Mesendoderm (in vitro differentiated cells): ENCODE measurements around the gene PIK3IP1. TPM values are rescaled to one million over a fixed set of nuclear protein-coding genes. Genes with fewer than 3 reads are reported as not detected.

Source experiments
- DNase-seq: peaks from one replicate; pipeline ENCODE4 v3.0.0; 2013
- H2AK5ac ChIP-seq: 2 replicates; pipeline ENCODE4 v1.6.1; 2013; ENCODE audit warnings: low read length, inconsistent platforms
- H2BK120ac ChIP-seq: 2 replicates; pipeline ENCODE4 v1.6.1; 2013; ENCODE audit warnings: low read depth, mild to moderate bottlenecking, low read length, moderate library complexity, mixed read lengths
- H2BK15ac ChIP-seq: replicated peaks from 2 replicates; pipeline ENCODE4 v1.6.1; 2013; ENCODE audit warnings: low read depth, mild to moderate bottlenecking, moderate library complexity
- H2BK5ac ChIP-seq: 2 replicates; pipeline ENCODE4 v1.6.1; 2013; ENCODE audit warnings: low read length, inconsistent platforms
- H3K18ac ChIP-seq: 2 replicates; pipeline ENCODE4 v1.6.1; 2013; ENCODE audit warnings: mild to moderate bottlenecking, low read length, mixed read lengths
- H3K23ac ChIP-seq: one replicate; pipeline ENCODE4 v1.6.1; 2013; ENCODE audit warnings: low read length
- H3K27ac ChIP-seq: 2 replicates; pipeline ENCODE4 v1.5.1; 2013; ENCODE audit warnings: low read depth, mild to moderate bottlenecking, inconsistent platforms, low read length, moderate library complexity
- H3K27me3 ChIP-seq: 2 replicates; pipeline ENCODE4 v1.6.1; 2013; ENCODE audit warnings: low read length, control low read depth, mild to moderate bottlenecking, inconsistent platforms; ENCODE audit not compliant: insufficient read depth, poor library complexity
- H3K36me3 ChIP-seq: 2 replicates; pipeline ENCODE4 v1.6.1; 2013; ENCODE audit warnings: low read length, inconsistent platforms; ENCODE audit not compliant: control insufficient read depth, insufficient read depth
- H3K4ac ChIP-seq: one replicate; pipeline ENCODE4 v1.6.1; 2013; ENCODE audit warnings: low read depth, mild to moderate bottlenecking, low read length, moderate library complexity
- H3K4me1 ChIP-seq: 2 replicates; pipeline ENCODE4 v1.6.1; 2013; ENCODE audit warnings: low read depth, low read length, inconsistent platforms; ENCODE audit not compliant: control insufficient read depth
- H3K4me2 ChIP-seq: 2 replicates; pipeline ENCODE4 v1.6.1; 2013; ENCODE audit warnings: low read length
- H3K4me3 ChIP-seq: 2 replicates; pipeline ENCODE4 v1.5.1; 2013; ENCODE audit warnings: mild to moderate bottlenecking, low read length
- H3K56ac ChIP-seq: one replicate; pipeline ENCODE4 v1.6.1; 2013; ENCODE audit warnings: low read length
- H3K79me1 ChIP-seq: 2 replicates; pipeline ENCODE4 v1.6.1; 2013; ENCODE audit warnings: low read length, inconsistent platforms
- H3K79me2 ChIP-seq: 2 replicates; pipeline ENCODE4 v1.6.1; 2013; ENCODE audit warnings: mild to moderate bottlenecking, low read length; ENCODE audit not compliant: control insufficient read depth, insufficient read depth
- H3K9ac ChIP-seq: 2 replicates; pipeline ENCODE4 v1.6.1; 2013; ENCODE audit warnings: low read length, inconsistent platforms
- H4K5ac ChIP-seq: one replicate; pipeline ENCODE4 v1.6.1; 2013; ENCODE audit warnings: low read length
- H4K8ac ChIP-seq: one replicate; pipeline ENCODE4 v1.6.1; 2013; ENCODE audit warnings: low read depth, mild to moderate bottlenecking, control low read depth, low read length, moderate library complexity
- WGBS: extraction: QIAGEN DNeasy Blood & Tissue Kit; methylation state at CpG from one replicate; pipeline ENCODE4 v1.1.7; 2013; ENCODE audit warnings: low lambda C conversion rate, missing lambda C conversion rate; ENCODE audit not compliant: insufficient coverage; ENCODE audit errors: extremely low coverage; 5-methylcytosine and 5-hydroxymethylcytosine counted together
- small RNA-seq: library from polyadenylated mRNA; stranded (forward); fragments of <200 nt; extraction: miRNeasy Mini kit (QIAGEN cat#:217004); gene quantifications from one replicate; pipeline ENCODE3, GENCODE V24; 2013; ENCODE audit not compliant: insufficient read depth

PIK3IP1 gene

DNA sequence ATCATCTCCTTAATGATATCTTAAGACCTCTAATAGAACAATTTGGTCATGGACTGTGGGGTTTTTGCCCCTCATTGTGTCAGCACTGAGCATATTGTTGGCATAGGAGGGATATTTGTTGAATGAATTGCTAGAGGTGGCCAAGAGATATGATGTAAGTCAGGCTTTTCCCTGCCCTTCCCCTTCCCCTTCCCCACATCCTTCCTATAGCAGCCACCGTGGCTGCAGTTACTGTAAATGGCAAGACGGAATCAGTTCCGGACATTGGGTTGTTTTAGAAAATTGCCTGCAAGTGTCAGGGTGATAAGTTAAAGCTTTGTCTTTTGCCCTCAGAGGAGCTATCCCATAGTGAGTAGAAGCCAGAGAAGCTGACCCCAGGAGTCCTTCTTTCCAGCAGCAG, 57.2 kb downstream of the PIK3IP1 start:
- H3K79me1 ChIP-seq: peaks cover 12% of the 10 kb centered on the region
- H3K23ac ChIP-seq: no peak overlapping the region
- no peaks in the 10 kb centered on the region for H3K36me3 ChIP-seq
- no peak overlapping the region for H3K18ac ChIP-seq
- no peak overlapping the region for H2BK5ac ChIP-seq
- no peak overlapping the region for H3K27ac ChIP-seq
- no peak overlapping the region for H3K4me2 ChIP-seq
- no peak overlapping the region for H2AK5ac ChIP-seq
- no peak overlapping the region for H3K4me3 ChIP-seq
- WGBS: no CpG with 5 or more reads among the region's 3 CpGs
- no peak overlapping the region for H3K9ac ChIP-seq
- H4K8ac ChIP-seq: no peak overlapping the region
- no peak overlapping the region for H2BK15ac ChIP-seq
- no peaks in the 10 kb centered on the region for H3K27me3 ChIP-seq
- H3K79me2 ChIP-seq: peaks cover 4% of the 10 kb centered on the region
- no peaks in the 10 kb centered on the region for H3K4me1 ChIP-seq
- no peak for DNase-seq
- no peak overlapping the region for H3K4ac ChIP-seq
- no peak overlapping the region for H3K56ac ChIP-seq
- no peak overlapping the region for H4K5ac ChIP-seq
- no peak overlapping the region for H2BK120ac ChIP-seq

- Histone ChIP-seq H3K4me2 (no peak overlapping the region), H2BK120ac (no peak overlapping the region), H3K4me1 (no peaks in the 10 kb centered on the region), H3K79me1 (peaks cover 5% of the 10 kb centered on the region), H3K27me3 (no peaks in the 10 kb centered on the region), H2AK5ac (no peak overlapping the region), H2BK5ac (no peak overlapping the region), H4K8ac (no peak overlapping the region), H3K27ac (no peak overlapping the region), H3K18ac (no peak overlapping the region), H3K79me2 (no peaks in the 10 kb centered on the region), H3K4me3 (no peak overlapping the region), H3K4ac (no peak overlapping the region), H3K23ac (no peak overlapping the region), H2BK15ac (no peak overlapping the region), H4K5ac (no peak overlapping the region), H3K9ac (no peak overlapping the region), H3K56ac (no peak overlapping the region), H3K36me3 (no peaks in the 10 kb centered on the region)
- no peak for DNase-seq
- no CpG with 5 or more reads among the region's 3 CpGs for WGBS
Observed at GRCh38 chr22:31233001-31233400, 59.3 kb downstream of the PIK3IP1 start.

Small RNA genes within 50 kb of the gene (small RNA-seq; reads per million reads assigned to genes)
- not detected for gene RNA5SP496
